Liver (tissue), 9 donors: ENCODE results near the gene KRT6B. TPM values are rescaled to one million over a fixed set of nuclear protein-coding genes. Genes with fewer than 3 reads are reported as not detected.

Experiments used
- DNase-seq: peaks from one replicate; pipeline ENCODE4 v3.0.0-alpha.2; 2017; ENCODE audit warnings: low spot score
- H3K27ac ChIP-seq, 2 donors: one replicate each; pipeline ENCODE4 v1.7.0; 2013; ENCODE audit warnings: inconsistent platforms in 2 of 2, low read length in 2 of 2, control low read depth in 1 of 2, low read depth in 1 of 2, mild to moderate bottlenecking in 1 of 2
- H3K27me3 ChIP-seq, 4 donors: one replicate each; pipeline versions ENCODE4 v1.6.1 to v1.7.0; 2013; ENCODE audit warnings: low read length in 3 of 4, inconsistent platforms in 1 of 4, mild to moderate bottlenecking in 1 of 4, moderate library complexity in 1 of 4; ENCODE audit not compliant: control insufficient read depth in 4 of 4, insufficient read depth in 4 of 4
- H3K36me3 ChIP-seq, 4 donors: one replicate each; pipeline versions ENCODE4 v1.6.1 to v1.7.0; 2013; ENCODE audit warnings: low read length in 3 of 4, mild to moderate bottlenecking in 3 of 4, low read depth in 1 of 4, moderate library complexity in 1 of 4; ENCODE audit not compliant: control insufficient read depth in 4 of 4, insufficient read depth in 3 of 4
- H3K4me1 ChIP-seq, 4 donors: one replicate each; pipeline versions ENCODE4 v1.6.1 to v1.7.0; 2013; ENCODE audit warnings: low read length in 3 of 4, mild to moderate bottlenecking in 3 of 4, moderate library complexity in 1 of 4; ENCODE audit not compliant: control insufficient read depth in 4 of 4, insufficient read depth in 4 of 4
- H3K4me3 ChIP-seq, 3 donors: one replicate each; pipeline versions ENCODE4 v1.6.1 to v1.7.0; 2013; ENCODE audit warnings: low read length in 3 of 3, control low read depth in 1 of 3, low read depth in 1 of 3, mild to moderate bottlenecking in 1 of 3
- H3K9ac ChIP-seq, 2 donors: one replicate each; pipeline ENCODE4 v1.7.0; 2013; ENCODE audit warnings: low read length in 2 of 2, mild to moderate bottlenecking in 2 of 2, moderate library complexity in 2 of 2, control low read depth in 1 of 2, low read depth in 1 of 2
- H3K9me3 ChIP-seq, 4 donors: one replicate each; pipeline versions ENCODE4 v1.6.1 to v1.7.0; 2013; ENCODE audit warnings: low read length in 3 of 4; ENCODE audit not compliant: control insufficient read depth in 4 of 4
- CTCF ChIP-seq: fragments of 150-350 bp; IDR thresholded peaks from 2 replicates; pipeline ENCODE4 v1.5.1; 2017; ENCODE audit warnings: improper control_type of control experiment, low read depth, low read length; ENCODE audit not compliant: missing input control
- EGR1 ChIP-seq, 2 donors: IDR thresholded peaks; 2 replicates each; pipeline ENCODE4 v1.6.1; 2016 to 2018; ENCODE audit warnings: antibody characterized with exemption in 2 of 2, low read depth in 2 of 2
- FOXA1 ChIP-seq: IDR thresholded peaks from 2 replicates; pipeline ENCODE4 v1.6.1; 2016; ENCODE audit warnings: antibody characterized with exemption
- FOXA2 ChIP-seq: IDR thresholded peaks from 2 replicates; pipeline ENCODE4 v1.6.1; 2016; ENCODE audit warnings: antibody characterized with exemption
- GABPA ChIP-seq, 2 donors: IDR thresholded peaks in 1 of 2; conservative IDR thresholded peaks in 1 of 2; 2 replicates each; pipeline ENCODE4 v1.6.1; 2016; ENCODE audit warnings: antibody characterized with exemption in 2 of 2, mild to moderate bottlenecking in 1 of 2, moderate library complexity in 1 of 2
- HNF4A ChIP-seq, 2 donors: conservative IDR thresholded peaks; 2 replicates each; pipeline ENCODE4 v1.6.1; 2016; ENCODE audit warnings: antibody characterized with exemption in 2 of 2, mild to moderate bottlenecking in 2 of 2
- HNF4G ChIP-seq: IDR thresholded peaks from 2 replicates; pipeline ENCODE4 v1.6.1; 2016; ENCODE audit warnings: antibody characterized with exemption
- JUND ChIP-seq, 2 donors: IDR thresholded peaks; 2 replicates each; pipeline ENCODE4 v1.6.1; 2016; ENCODE audit warnings: antibody characterized with exemption in 2 of 2
- MAX ChIP-seq: IDR thresholded peaks from 2 replicates; pipeline ENCODE4 v1.6.1; 2016; ENCODE audit warnings: antibody characterized with exemption
- NR2F2 ChIP-seq: IDR thresholded peaks from 2 replicates; pipeline ENCODE4 v1.6.1; 2016; ENCODE audit warnings: antibody characterized with exemption
- RAD21 ChIP-seq, 2 donors: IDR thresholded peaks; 2 replicates each; pipeline ENCODE4 v1.6.1; 2016; ENCODE audit warnings: antibody characterized with exemption in 2 of 2, mild to moderate bottlenecking in 2 of 2
- RXRA ChIP-seq, 2 donors: IDR thresholded peaks; 2 replicates each; pipeline ENCODE4 v1.6.1; 2017 to 2018; ENCODE audit warnings: antibody characterized with exemption in 2 of 2, mild to moderate bottlenecking in 1 of 2
- SP1 ChIP-seq: IDR thresholded peaks from 2 replicates; pipeline ENCODE4 v1.6.1; 2018; ENCODE audit warnings: antibody characterized with exemption, mild to moderate bottlenecking
- TAF1 ChIP-seq: conservative IDR thresholded peaks from 2 replicates; pipeline ENCODE4 v1.6.1; 2016; ENCODE audit warnings: antibody characterized with exemption, mild to moderate bottlenecking
- ZBTB33 ChIP-seq: IDR thresholded peaks from 2 replicates; pipeline ENCODE4 v1.6.1; 2016; ENCODE audit warnings: antibody characterized with exemption
- WGBS: extraction: QIAGEN DNeasy Blood & Tissue Kit; methylation state at CpG from one replicate; pipeline ENCODE4 v1.1.7; 2013; 5-methylcytosine and 5-hydroxymethylcytosine counted together
- polyA plus RNA-seq, 2 donors: library from polyadenylated mRNA; stranded (reverse) in 1 of 2; unstranded in 1 of 2; fragments of 200-250 nt in 1 of 2; fragments of >200 nt in 1 of 2; fragmentation: Nextera tagmentation in 1 of 2; extraction: Ambion mirVana in 1 of 2; gene quantifications; one replicate each; pipeline versions ENCODE4 v1.2.1 to v1.2.3, GENCODE V29; 2013 to 2015
- total RNA-seq, 2 donors: library from RNA; depleted of rRNA; stranded (reverse); fragments of >200 nt; gene quantifications; one replicate each; pipeline ENCODE4 v1.2.3, GENCODE V29; 2014
- TF ChIP-seq, protein P1 (sequence below): IDR thresholded peaks from 2 replicates; pipeline ENCODE4 v1.6.1; 2016; ENCODE audit warnings: antibody characterized with exemption, mild to moderate bottlenecking
- TF ChIP-seq, protein P2 (sequence below): IDR thresholded peaks from 2 replicates; pipeline ENCODE4 v1.6.1; 2016; ENCODE audit warnings: antibody characterized with exemption
- donor health status: healthy.
- donor health status: healthy.
- donor health status: healthy.
- donor health status: healthy.
- donor health status: healthy.

Gene KRT6B
- total and polyA plus RNA-seq, 4 donors: 0.23 TPM; not detected in 3

DNA sequence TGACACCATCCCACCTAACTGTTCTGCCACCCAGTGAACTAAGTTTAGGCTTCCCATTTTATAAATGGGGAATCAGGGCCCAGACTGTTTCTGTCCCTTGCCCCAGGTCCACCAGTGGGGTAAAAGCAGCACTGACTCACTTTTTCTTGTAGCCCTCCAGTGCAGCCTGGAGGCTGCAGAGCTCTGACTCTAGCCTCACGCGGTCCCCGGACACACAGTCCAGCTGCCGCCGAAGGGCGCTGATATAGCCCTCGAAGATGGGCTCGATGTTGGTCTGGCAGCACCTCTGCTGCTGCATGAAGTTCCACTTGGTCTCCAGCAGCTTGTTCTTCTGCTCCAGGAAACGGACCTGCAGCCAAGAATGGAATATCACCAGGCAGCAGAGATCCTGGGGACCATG lies 48.4 kb downstream of the KRT6B start:
- no peak overlapping the region for H3K27ac ChIP-seq
- no peaks in the 10 kb centered on the region for H3K4me1 ChIP-seq
- WGBS: 93% methylated on average over 9 of the region's 9 CpGs
- no peaks in the 10 kb centered on the region for H3K27me3 ChIP-seq
- H3K9ac ChIP-seq: no peak overlapping the region
- no peaks in the 10 kb centered on the region for H3K9me3 ChIP-seq
- DNase-seq: no peak
- no peak overlapping the region for H3K4me3 ChIP-seq
- no peaks in the 10 kb centered on the region for H3K36me3 ChIP-seq
- TF ChIP-seq HNF4G: no peak
- TF ChIP-seq RAD21 (IDR thresholded peaks at IDR 0.05): no peak
- TF ChIP-seq, protein P1, sequence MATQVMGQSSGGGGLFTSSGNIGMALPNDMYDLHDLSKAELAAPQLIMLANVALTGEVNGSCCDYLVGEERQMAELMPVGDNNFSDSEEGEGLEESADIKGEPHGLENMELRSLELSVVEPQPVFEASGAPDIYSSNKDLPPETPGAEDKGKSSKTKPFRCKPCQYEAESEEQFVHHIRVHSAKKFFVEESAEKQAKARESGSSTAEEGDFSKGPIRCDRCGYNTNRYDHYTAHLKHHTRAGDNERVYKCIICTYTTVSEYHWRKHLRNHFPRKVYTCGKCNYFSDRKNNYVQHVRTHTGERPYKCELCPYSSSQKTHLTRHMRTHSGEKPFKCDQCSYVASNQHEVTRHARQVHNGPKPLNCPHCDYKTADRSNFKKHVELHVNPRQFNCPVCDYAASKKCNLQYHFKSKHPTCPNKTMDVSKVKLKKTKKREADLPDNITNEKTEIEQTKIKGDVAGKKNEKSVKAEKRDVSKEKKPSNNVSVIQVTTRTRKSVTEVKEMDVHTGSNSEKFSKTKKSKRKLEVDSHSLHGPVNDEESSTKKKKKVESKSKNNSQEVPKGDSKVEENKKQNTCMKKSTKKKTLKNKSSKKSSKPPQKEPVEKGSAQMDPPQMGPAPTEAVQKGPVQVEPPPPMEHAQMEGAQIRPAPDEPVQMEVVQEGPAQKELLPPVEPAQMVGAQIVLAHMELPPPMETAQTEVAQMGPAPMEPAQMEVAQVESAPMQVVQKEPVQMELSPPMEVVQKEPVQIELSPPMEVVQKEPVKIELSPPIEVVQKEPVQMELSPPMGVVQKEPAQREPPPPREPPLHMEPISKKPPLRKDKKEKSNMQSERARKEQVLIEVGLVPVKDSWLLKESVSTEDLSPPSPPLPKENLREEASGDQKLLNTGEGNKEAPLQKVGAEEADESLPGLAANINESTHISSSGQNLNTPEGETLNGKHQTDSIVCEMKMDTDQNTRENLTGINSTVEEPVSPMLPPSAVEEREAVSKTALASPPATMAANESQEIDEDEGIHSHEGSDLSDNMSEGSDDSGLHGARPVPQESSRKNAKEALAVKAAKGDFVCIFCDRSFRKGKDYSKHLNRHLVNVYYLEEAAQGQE: no peak
- TF ChIP-seq CTCF: no peak
- TF ChIP-seq ZBTB33: no peak
- TF ChIP-seq TAF1: no peak
- TF ChIP-seq GABPA (IDR thresholded peaks at IDR 0.05 in 1 of 2, conservative IDR thresholded peaks at IDR 0.05 in 1 of 2): no peak
- TF ChIP-seq, protein P2, sequence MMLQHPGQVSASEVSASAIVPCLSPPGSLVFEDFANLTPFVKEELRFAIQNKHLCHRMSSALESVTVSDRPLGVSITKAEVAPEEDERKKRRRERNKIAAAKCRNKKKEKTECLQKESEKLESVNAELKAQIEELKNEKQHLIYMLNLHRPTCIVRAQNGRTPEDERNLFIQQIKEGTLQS: no peak
- TF ChIP-seq FOXA2: no peak
- no peak for TF ChIP-seq HNF4A (conservative IDR thresholded peaks at IDR 0.05)
- no peak for TF ChIP-seq FOXA1
- no peak for TF ChIP-seq JUND (IDR thresholded peaks at IDR 0.05)
- TF ChIP-seq NR2F2: no peak
- no peak for TF ChIP-seq EGR1 (IDR thresholded peaks at IDR 0.05; ENCODE audit: low read depth in 2 of 2)
- no peak for TF ChIP-seq SP1
- TF ChIP-seq MAX: no peak
- no peak for TF ChIP-seq RXRA (IDR thresholded peaks at IDR 0.05)
